Measurements from ENCODE around the gene OPN1MW. TPM values are rescaled to one million over a fixed set of nuclear protein-coding genes. Genes with fewer than 3 reads are reported as not detected.

The OPN1MW gene
- total and polyA plus RNA-seq, 2 donors (not counting 3 experiments of a cell fraction or from before 2014, with no cell fraction given): not detected

DNA sequence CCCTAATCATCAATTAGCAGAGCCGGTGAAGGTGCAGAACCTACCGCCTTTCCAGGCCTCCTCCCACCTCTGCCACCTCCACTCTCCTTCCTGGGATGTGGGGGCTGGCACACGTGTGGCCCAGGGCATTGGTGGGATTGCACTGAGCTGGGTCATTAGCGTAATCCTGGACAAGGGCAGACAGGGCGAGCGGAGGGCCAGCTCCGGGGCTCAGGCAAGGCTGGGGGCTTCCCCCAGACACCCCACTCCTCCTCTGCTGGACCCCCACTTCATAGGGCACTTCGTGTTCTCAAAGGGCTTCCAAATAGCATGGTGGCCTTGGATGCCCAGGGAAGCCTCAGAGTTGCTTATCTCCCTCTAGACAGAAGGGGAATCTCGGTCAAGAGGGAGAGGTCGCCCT, 41.7 kb upstream of the OPN1MW start:
- Histone ChIP-seq H3K36me3 (ENCODE audit: control insufficient read depth in 2 of 2, extremely low read depth in 1 of 2, insufficient read depth in 2 of 2, low read length in 2 of 2) (no peaks in the 10 kb centered on the region), H3K27ac (ENCODE audit: insufficient read depth, low read depth, low read length) (no peak overlapping the region), H3K4me2 (ENCODE audit: insufficient read depth, low read length) (no peak overlapping the region), H4K20me1 (replicated peaks; ENCODE audit: control insufficient read depth, extremely low read depth, insufficient read depth, low read length) (no peaks in the 10 kb centered on the region), H3K4me3 (replicated peaks in 1 of 3; ENCODE audit: insufficient read depth in 1 of 3, low read depth in 1 of 3, low read length in 3 of 3) (no peak overlapping the region), H3K79me2 (ENCODE audit: control insufficient read depth, insufficient read depth, low read length) (no peaks in the 10 kb centered on the region), H3K27me3 (ENCODE audit: control insufficient read depth in 2 of 2, insufficient read depth in 2 of 2, low read length in 2 of 2) (no peaks in the 10 kb centered on the region), H3K9me3 (replicated peaks; ENCODE audit: control insufficient read depth, insufficient read depth, low read length) (no peaks in the 10 kb centered on the region), H3K4me1 (ENCODE audit: control insufficient read depth, extremely low read depth, insufficient read depth, low read length) (peaks cover 11% of the 10 kb centered on the region), H3K9ac (replicated peaks; ENCODE audit: extremely low read depth, insufficient read depth, low read length) (no peak overlapping the region), H3K9me1 (replicated peaks; ENCODE audit: control insufficient read depth, extremely low read depth, insufficient read depth, low read length) (no peaks in the 10 kb centered on the region), H2AFZ (ENCODE audit: low read depth, low read length) (no peak overlapping the region)
- intact Hi-C loops (cut with micrococcal nuclease): no loop called here
- no TSS peak for BruUV-seq (replicated peaks)
- TF ChIP-seq MYC (IDR thresholded peaks at IDR 0.05; ENCODE audit: low read depth, low read length): no peak
- no peak for TF ChIP-seq POLR2AphosphoS5 (IDR thresholded peaks at IDR 0.05; ENCODE audit: insufficient read depth, low read depth, low read length)
- no peak for TF ChIP-seq POLR2A (IDR thresholded peaks at IDR 0.05; ENCODE audit: low read depth, low read length)
- no peak for TF ChIP-seq EZH2 (IDR thresholded peaks at IDR 0.05; ENCODE audit: borderline replicate concordance, low read depth, low read length, severe bottlenecking)
- no peak for TF ChIP-seq FOS (IDR thresholded peaks at IDR 0.05; ENCODE audit: borderline replicate concordance, insufficient read depth, low read length)
- TF ChIP-seq JUN (IDR thresholded peaks at IDR 0.05; ENCODE audit: borderline replicate concordance, insufficient read depth, insufficient read length, low read depth): no peak
- TF ChIP-seq, protein P1, sequence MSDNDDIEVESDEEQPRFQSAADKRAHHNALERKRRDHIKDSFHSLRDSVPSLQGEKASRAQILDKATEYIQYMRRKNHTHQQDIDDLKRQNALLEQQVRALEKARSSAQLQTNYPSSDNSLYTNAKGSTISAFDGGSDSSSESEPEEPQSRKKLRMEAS (IDR thresholded peaks at IDR 0.05; ENCODE audit: insufficient read depth, insufficient read length): no peak
- no peak for TF ChIP-seq GATA2 (IDR thresholded peaks at IDR 0.05; ENCODE audit: insufficient read depth, insufficient read length, low read depth, low read length)
- TF ChIP-seq, protein P2, sequence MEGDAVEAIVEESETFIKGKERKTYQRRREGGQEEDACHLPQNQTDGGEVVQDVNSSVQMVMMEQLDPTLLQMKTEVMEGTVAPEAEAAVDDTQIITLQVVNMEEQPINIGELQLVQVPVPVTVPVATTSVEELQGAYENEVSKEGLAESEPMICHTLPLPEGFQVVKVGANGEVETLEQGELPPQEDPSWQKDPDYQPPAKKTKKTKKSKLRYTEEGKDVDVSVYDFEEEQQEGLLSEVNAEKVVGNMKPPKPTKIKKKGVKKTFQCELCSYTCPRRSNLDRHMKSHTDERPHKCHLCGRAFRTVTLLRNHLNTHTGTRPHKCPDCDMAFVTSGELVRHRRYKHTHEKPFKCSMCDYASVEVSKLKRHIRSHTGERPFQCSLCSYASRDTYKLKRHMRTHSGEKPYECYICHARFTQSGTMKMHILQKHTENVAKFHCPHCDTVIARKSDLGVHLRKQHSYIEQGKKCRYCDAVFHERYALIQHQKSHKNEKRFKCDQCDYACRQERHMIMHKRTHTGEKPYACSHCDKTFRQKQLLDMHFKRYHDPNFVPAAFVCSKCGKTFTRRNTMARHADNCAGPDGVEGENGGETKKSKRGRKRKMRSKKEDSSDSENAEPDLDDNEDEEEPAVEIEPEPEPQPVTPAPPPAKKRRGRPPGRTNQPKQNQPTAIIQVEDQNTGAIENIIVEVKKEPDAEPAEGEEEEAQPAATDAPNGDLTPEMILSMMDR (IDR thresholded peaks at IDR 0.05; ENCODE audit: extremely low read depth in 1 of 2, insufficient read depth in 1 of 2, low read depth in 1 of 2, low read length in 2 of 2): no peak
- ChIA-PET POLR2A (no interaction called here), CTCF (no interaction called here)
- FAIRE-seq (no peak), DNase-seq (ENCODE audit: low read depth, low spot score) (no peak)
- dilution Hi-C loops (cut with MboI; ENCODE audit: extremely low pct_ligation_motif_present, low sequenced_read_pairs): no loop called here

All from endothelial cell of umbilical vein (primary cell).